Stimulated activated CD4-positive, alpha-beta T cell treated with anti-CD3 and anti-CD28 coated beads, TNF-alpha, amount 100 ng/mL, for 24 hours (primary cell): Measurements from ENCODE around the gene PAQR3.

ENCODE experiments used
- DNase-seq, 3 experiments: peaks; one replicate each; pipeline ENCODE4 v3.0.0-alpha.2; 2020; ENCODE audit warnings: low read depth in 3 of 3

The PAQR3 gene

GRCh38 chr4:78938868-78939666 is at the start of gene PAQR3:
Gene PAQR3, minus strand, starts transcription at chr4:78939438. Its CDS starts 214 bp downstream, at chr4:78939224.
- DNase-seq, result peak; percentile 68 to 83 (median 70)

- no peak for DNase-seq
Observed at GRCh38 chr4:78987683-78988082, 48.4 kb upstream of the PAQR3 start.

GRCh38 chr4:78984593-78984992 is 45.4 kb upstream of the PAQR3 start:
- no peak for DNase-seq

- no peak for DNase-seq
Observed at GRCh38 chr4:78975865-78976264, 36.6 kb upstream of the PAQR3 start.

- no peak for DNase-seq
Observed at GRCh38 chr4:78971776-78972175, 32.5 kb upstream of the PAQR3 start.

- DNase-seq, result no peak
Observed at GRCh38 chr4:78971326-78971725, 32.1 kb upstream of the PAQR3 start.

- no peak for DNase-seq
Observed at GRCh38 chr4:78962597-78963115, 23.4 kb upstream of the PAQR3 start.

- DNase-seq, result no peak
Observed at GRCh38 chr4:78960926-78961325, 21.7 kb upstream of the PAQR3 start.

- no peak for DNase-seq
Observed at GRCh38 chr4:78956975-78957374, 17.7 kb upstream of the PAQR3 start.

GRCh38 chr4:78953769-78954666 is 14.8 kb upstream of the PAQR3 start:
- no peak for DNase-seq

GRCh38 chr4:78953231-78953630 is 14.0 kb upstream of the PAQR3 start:
- DNase-seq, result no peak

GRCh38 chr4:78951862-78952472 is 12.7 kb upstream of the PAQR3 start:
- DNase-seq, result no peak

- DNase-seq, result no peak
Observed at GRCh38 chr4:78949735-78950134, 10.5 kb upstream of the PAQR3 start.

- no peak for DNase-seq
Observed at GRCh38 chr4:78945651-78946179, 6.5 kb upstream of the PAQR3 start.

- DNase-seq, result no peak
Observed at GRCh38 chr4:78944381-78944780, 5.1 kb upstream of the PAQR3 start.

- no peak for DNase-seq
Observed at GRCh38 chr4:78940752-78941151, 1.5 kb upstream of the PAQR3 start.

GRCh38 chr4:78939667-78940008 is 400 bp upstream of the PAQR3 start:
- DNase-seq, result no peak

- DNase-seq, result no peak
Observed at GRCh38 chr4:78938474-78938867, 767 bp downstream of the PAQR3 start.

GRCh38 chr4:78937837-78938236 is 1.4 kb downstream of the PAQR3 start:
- no peak for DNase-seq

GRCh38 chr4:78936989-78937388 is 2.2 kb downstream of the PAQR3 start:
- DNase-seq, result no peak

GRCh38 chr4:78930016-78930629 is 9.1 kb downstream of the PAQR3 start:
- no peak for DNase-seq

- no peak for DNase-seq
Observed at GRCh38 chr4:78928835-78929234, 10.4 kb downstream of the PAQR3 start.
